ENCODE measurements around the gene NCS1.

Gene NCS1

GRCh38 chr9:130155647-130156046 lies 16.6 kb upstream of the NCS1 start:
- no peaks in the 10 kb centered on the region for H3K4me1 Mint-ChIP-seq
- H3K4me3 Mint-ChIP-seq = no peak overlapping the region
- H3K27me3 Mint-ChIP-seq (ENCODE audit: low read depth) = peaks cover 5% of the 10 kb centered on the region
- no peaks in the 10 kb centered on the region for H3K9me3 Mint-ChIP-seq
- TF ChIP-seq CTCF (IDR thresholded peaks at IDR 0.05; ENCODE audit: unreplicated experiment in 3 of 3) = no peak
- no peak overlapping the region for H3K27ac Mint-ChIP-seq
- H3K36me3 Mint-ChIP-seq (ENCODE audit: low read depth) = no peaks in the 10 kb centered on the region

GRCh38 chr9:130156672-130157071 lies 15.5 kb upstream of the NCS1 start:
- H3K4me1 Mint-ChIP-seq = no peaks in the 10 kb centered on the region
- H3K27me3 Mint-ChIP-seq (ENCODE audit: low read depth) = peaks cover 4% of the 10 kb centered on the region
- no peak for TF ChIP-seq CTCF (IDR thresholded peaks at IDR 0.05; ENCODE audit: unreplicated experiment in 3 of 3)
- no peaks in the 10 kb centered on the region for H3K9me3 Mint-ChIP-seq
- no peaks in the 10 kb centered on the region for H3K36me3 Mint-ChIP-seq (ENCODE audit: low read depth)
- H3K27ac Mint-ChIP-seq = no peak overlapping the region
- no peak overlapping the region for H3K4me3 Mint-ChIP-seq

- H3K4me3 Mint-ChIP-seq = no peak overlapping the region
- H3K36me3 Mint-ChIP-seq (ENCODE audit: low read depth) = no peaks in the 10 kb centered on the region
- TF ChIP-seq CTCF (IDR thresholded peaks at IDR 0.05; ENCODE audit: unreplicated experiment in 3 of 3) = no peak
- H3K4me1 Mint-ChIP-seq = no peaks in the 10 kb centered on the region
- H3K9me3 Mint-ChIP-seq = no peaks in the 10 kb centered on the region
- peaks cover under 1% of the 10 kb centered on the region for H3K27me3 Mint-ChIP-seq (ENCODE audit: low read depth)
- H3K27ac Mint-ChIP-seq = no peak overlapping the region
Observed at GRCh38 chr9:130157079-130157478, 15.1 kb upstream of the NCS1 start.

GRCh38 chr9:130158001-130158400 lies 14.2 kb upstream of the NCS1 start:
- Mint-ChIP-seq H3K36me3 (ENCODE audit: low read depth) (no peaks in the 10 kb centered on the region), H3K27me3 (ENCODE audit: low read depth) (no peaks in the 10 kb centered on the region), H3K27ac (no peak overlapping the region), H3K4me3 (no peak overlapping the region), H3K4me1 (no peaks in the 10 kb centered on the region), H3K9me3 (no peaks in the 10 kb centered on the region)
- no peak for TF ChIP-seq CTCF (IDR thresholded peaks at IDR 0.05; ENCODE audit: unreplicated experiment in 3 of 3)

- Mint-ChIP-seq H3K9me3 (no peaks in the 10 kb centered on the region), H3K27me3 (ENCODE audit: low read depth) (peaks cover 2% of the 10 kb centered on the region), H3K4me3 (no peak overlapping the region), H3K27ac (no peak overlapping the region), H3K4me1 (no peaks in the 10 kb centered on the region), H3K36me3 (ENCODE audit: low read depth) (no peaks in the 10 kb centered on the region)
- TF ChIP-seq CTCF (IDR thresholded peaks at IDR 0.05; ENCODE audit: unreplicated experiment in 3 of 3) = no peak
Observed at GRCh38 chr9:130159057-130159456, 13.1 kb upstream of the NCS1 start.

GRCh38 chr9:130159915-130160670 lies 12.1 kb upstream of the NCS1 start:
- no peak overlapping the region for H3K27ac Mint-ChIP-seq
- H3K4me3 Mint-ChIP-seq = no peak overlapping the region
- TF ChIP-seq CTCF (IDR thresholded peaks at IDR 0.05; ENCODE audit: unreplicated experiment in 3 of 3) = no peak
- H3K36me3 Mint-ChIP-seq (ENCODE audit: low read depth) = no peaks in the 10 kb centered on the region
- H3K27me3 Mint-ChIP-seq (ENCODE audit: low read depth) = peaks cover 5% of the 10 kb centered on the region
- H3K9me3 Mint-ChIP-seq = no peaks in the 10 kb centered on the region
- no peaks in the 10 kb centered on the region for H3K4me1 Mint-ChIP-seq
